Stimulated activated naive CD8-positive, alpha-beta T cell treated with anti-CD3 and anti-CD28 coated beads, Interleukin-15, amount 100 ng/mL, for 72 hours (primary cell): ENCODE data around the gene NET1.

Experiments used
- ATAC-seq: fragments of 150-1000 bp; cut with Tn5 transposase; 2 replicates; pipeline ENCODE4 v1.10.0; 2021; ENCODE audit warnings: mild to moderate bottlenecking, moderate library complexity
- DNase-seq, 2 donors: peaks; one replicate each; pipeline ENCODE4 v3.0.0; 2021 to 2022
- H3K27ac Mint-ChIP-seq, 2 donors: one replicate each; pipeline ENCODE4 v1.8.0; 2022; ENCODE audit warnings: mild to moderate bottlenecking in 2 of 2, mixed read lengths in 2 of 2, moderate library complexity in 2 of 2
- H3K27me3 Mint-ChIP-seq: one replicate; pipeline ENCODE4 v1.8.0; 2022; ENCODE audit warnings: mixed read lengths
- H3K4me1 Mint-ChIP-seq: one replicate; pipeline ENCODE4 v1.8.0; 2022; ENCODE audit warnings: mild to moderate bottlenecking, mixed read lengths
- H3K4me3 Mint-ChIP-seq, 2 donors: one replicate each; pipeline ENCODE4 v1.8.0; 2022; ENCODE audit warnings: mild to moderate bottlenecking in 2 of 2, mixed read lengths in 2 of 2, moderate library complexity in 1 of 2
- H3K9me3 Mint-ChIP-seq, 2 donors: one replicate each; pipeline ENCODE4 v1.8.0; 2022; ENCODE audit warnings: mixed read lengths in 2 of 2

Gene NET1

GRCh38 chr10:5502571-5503476 is 90.5 kb downstream of the NET1 start:
- DNase-seq, result no peak
- Mint-ChIP-seq H3K9me3 (no peaks in the 10 kb centered on the region), H3K4me3 (no peak overlapping the region), H3K27ac (peak overlapping the region in 1 of 2 donors; percentile 24), H3K4me1 (peaks cover 7% of the 10 kb centered on the region), H3K27me3 (peaks cover 26% of the 10 kb centered on the region)
- ATAC-seq, result no peak

- Mint-ChIP-seq H3K4me1 (peaks cover 7% of the 10 kb centered on the region), H3K27me3 (peaks cover 26% of the 10 kb centered on the region), H3K27ac (no peak overlapping the region), H3K4me3 (no peak overlapping the region), H3K9me3 (no peaks in the 10 kb centered on the region)
- no peak for ATAC-seq
- no peak for DNase-seq
Measured at GRCh38 chr10:5503477-5503835, 91.1 kb downstream of the NET1 start.

- Mint-ChIP-seq H3K27me3 (peaks cover 26% of the 10 kb centered on the region), H3K27ac (no peak overlapping the region), H3K4me1 (peaks cover 7% of the 10 kb centered on the region), H3K9me3 (no peaks in the 10 kb centered on the region), H3K4me3 (no peak overlapping the region)
- no peak for DNase-seq
- peak; percentile 13 for ATAC-seq
Measured at GRCh38 chr10:5504146-5505072, 92.1 kb downstream of the NET1 start.

GRCh38 chr10:5506246-5506645 is 93.9 kb downstream of the NET1 start:
- ATAC-seq (no peak), DNase-seq (no peak)
- Mint-ChIP-seq H3K9me3 (no peaks in the 10 kb centered on the region), H3K4me1 (peaks cover 7% of the 10 kb centered on the region), H3K4me3 (no peak overlapping the region), H3K27ac (no peak overlapping the region), H3K27me3 (peaks cover 26% of the 10 kb centered on the region)

GRCh38 chr10:5506751-5507648 is 94.6 kb downstream of the NET1 start:
- DNase-seq (no peak), ATAC-seq (peak; percentile 19)
- Mint-ChIP-seq H3K4me1 (peaks cover 7% of the 10 kb centered on the region), H3K27ac (no peak overlapping the region), H3K27me3 (peaks cover 28% of the 10 kb centered on the region), H3K4me3 (no peak overlapping the region), H3K9me3 (no peaks in the 10 kb centered on the region)

- peaks cover 11% of the 10 kb centered on the region for H3K4me1 Mint-ChIP-seq
- DNase-seq, result no peak
- no peak overlapping the region for H3K27ac Mint-ChIP-seq
- no peaks in the 10 kb centered on the region for H3K9me3 Mint-ChIP-seq
- peak; percentile 10 for ATAC-seq
- peaks cover 32% of the 10 kb centered on the region for H3K27me3 Mint-ChIP-seq
- H3K4me3 Mint-ChIP-seq, result no peak overlapping the region
Measured at GRCh38 chr10:5507649-5508131, 95.3 kb downstream of the NET1 start.

GRCh38 chr10:5508161-5508604 is 95.8 kb downstream of the NET1 start:
- peaks cover 16% of the 10 kb centered on the region for H3K4me1 Mint-ChIP-seq
- H3K27me3 Mint-ChIP-seq, result peaks cover 28% of the 10 kb centered on the region
- no peaks in the 10 kb centered on the region for H3K9me3 Mint-ChIP-seq
- H3K4me3 Mint-ChIP-seq, result no peak overlapping the region
- no peak overlapping the region for H3K27ac Mint-ChIP-seq
- no peak for ATAC-seq
- DNase-seq, result no peak
